Measurements from ENCODE around the gene BLVRB.
"Not testable (repeated sequence)": the region's sequence is repeated elsewhere in the genome, so short reads cannot be mapped to it uniquely, and the experiment has no call there.

Gene BLVRB

DNA sequence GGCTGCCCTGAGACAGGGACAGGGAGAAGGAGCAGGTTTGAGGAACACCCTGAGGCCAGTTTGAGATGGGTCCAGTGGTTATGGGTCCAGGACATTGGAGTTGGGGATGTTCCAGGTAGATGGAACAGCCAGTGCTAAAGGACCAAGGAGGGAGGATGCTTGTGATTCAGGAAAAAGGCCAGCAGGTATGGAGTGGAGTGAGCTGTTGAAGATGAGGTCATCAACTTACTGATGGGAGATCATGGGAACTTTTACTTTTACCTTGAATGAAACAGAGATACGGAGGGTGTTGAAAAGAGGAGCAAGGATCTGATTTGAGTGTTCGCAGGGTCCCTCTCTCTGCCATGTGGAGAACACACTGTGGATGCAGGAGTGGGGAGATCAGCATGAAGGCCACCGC lies 26.7 kb upstream of the BLVRB start:
- no peaks in the 10 kb centered on the region for H4K20me1 ChIP-seq (ENCODE audit: insufficient read depth, low read length)
- H3K9ac ChIP-seq (ENCODE audit: low read length): no peak overlapping the region
- H3K27ac ChIP-seq (ENCODE audit: low read length): no peak overlapping the region
- no peak overlapping the region for H3K4me2 ChIP-seq (ENCODE audit: low read length)
- H3K4me1 ChIP-seq (ENCODE audit: low read length): no peaks in the 10 kb centered on the region
- TF ChIP-seq EZH2phosphoT487 (IDR thresholded peaks at IDR 0.05; ENCODE audit: low read depth) (no peak), CTCF (IDR thresholded peaks at IDR 0.05; ENCODE audit: low read depth, low read length) (no peak)
- H2AFZ ChIP-seq (ENCODE audit: low read depth, low read length): no peak overlapping the region
- no peaks in the 10 kb centered on the region for H3K79me2 ChIP-seq (ENCODE audit: low read length)
- peaks cover 11% of the 10 kb centered on the region for H3K27me3 ChIP-seq (ENCODE audit: low read depth, low read length)
- H3K4me3 ChIP-seq (ENCODE audit: low read length): no peak overlapping the region
- no peaks in the 10 kb centered on the region for H3K9me3 ChIP-seq (ENCODE audit: insufficient read depth, low read length)
- no peaks in the 10 kb centered on the region for H3K36me3 ChIP-seq (replicated peaks; ENCODE audit: low read depth, low read length)

- Histone ChIP-seq H3K27ac (ENCODE audit: low read length) (no peak overlapping the region), H3K4me2 (ENCODE audit: low read length) (no peak overlapping the region)
Observed at GRCh38 chr19:40489882-40490230, 24.3 kb upstream of the BLVRB start.

DNA sequence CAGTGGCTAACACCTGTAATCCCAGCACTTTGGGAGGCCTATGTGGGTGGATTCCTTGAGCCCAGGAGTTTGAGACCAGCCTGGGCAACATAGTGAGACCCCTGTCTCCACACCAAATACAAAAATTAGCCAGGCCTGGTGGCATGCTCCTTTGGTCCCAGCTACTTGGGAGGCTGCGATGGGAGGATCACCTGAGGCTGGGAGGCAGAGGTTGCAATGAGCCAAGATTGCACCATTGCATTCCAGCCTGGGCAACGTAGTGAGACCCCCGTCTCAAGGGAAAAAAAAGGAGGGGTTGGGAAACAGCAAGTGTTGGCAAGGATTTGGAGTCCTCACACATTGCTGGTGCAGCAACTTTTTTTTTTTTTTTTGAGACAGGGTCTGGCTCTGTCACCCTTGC lies 20.5 kb upstream of the BLVRB start:
- no peak overlapping the region for H3K27ac ChIP-seq (ENCODE audit: low read length)
- no peaks in the 10 kb centered on the region for H3K9me3 ChIP-seq (ENCODE audit: insufficient read depth, low read length)
- no peaks in the 10 kb centered on the region for H3K36me3 ChIP-seq (replicated peaks; ENCODE audit: low read depth, low read length)
- TF ChIP-seq CTCF (IDR thresholded peaks at IDR 0.05; ENCODE audit: low read depth, low read length): no peak
- TF ChIP-seq EZH2phosphoT487 (IDR thresholded peaks at IDR 0.05; ENCODE audit: low read depth): no peak
- H2AFZ ChIP-seq (ENCODE audit: low read depth, low read length): no peak overlapping the region
- no peaks in the 10 kb centered on the region for H4K20me1 ChIP-seq (ENCODE audit: insufficient read depth, low read length)
- H3K9ac ChIP-seq (ENCODE audit: low read length): no peak overlapping the region
- no peak overlapping the region for H3K4me2 ChIP-seq (ENCODE audit: low read length)
- no peaks in the 10 kb centered on the region for H3K79me2 ChIP-seq (ENCODE audit: low read length)
- H3K4me3 ChIP-seq (ENCODE audit: low read length): no peak overlapping the region
- peaks cover 11% of the 10 kb centered on the region for H3K27me3 ChIP-seq (ENCODE audit: low read depth, low read length)
- H3K4me1 ChIP-seq (ENCODE audit: low read length): no peaks in the 10 kb centered on the region

More at GRCh38 chr19:40489882-40490230, 24.3 kb upstream of the BLVRB start:
- no peak overlapping the region for H2AFZ ChIP-seq (ENCODE audit: low read depth, low read length)
- H3K9ac ChIP-seq (ENCODE audit: low read length): no peak overlapping the region
- H3K79me2 ChIP-seq (ENCODE audit: low read length): no peaks in the 10 kb centered on the region
- no peaks in the 10 kb centered on the region for H3K4me1 ChIP-seq (ENCODE audit: low read length)
- TF ChIP-seq CTCF (IDR thresholded peaks at IDR 0.05; ENCODE audit: low read depth, low read length): no peak
- no peak for TF ChIP-seq EZH2phosphoT487 (IDR thresholded peaks at IDR 0.05; ENCODE audit: low read depth)
- peaks cover 10% of the 10 kb centered on the region for H3K27me3 ChIP-seq (ENCODE audit: low read depth, low read length)
- no peaks in the 10 kb centered on the region for H4K20me1 ChIP-seq (ENCODE audit: insufficient read depth, low read length)
- H3K4me3 ChIP-seq (ENCODE audit: low read length): no peak overlapping the region
- no peaks in the 10 kb centered on the region for H3K36me3 ChIP-seq (replicated peaks; ENCODE audit: low read depth, low read length)
- H3K9me3 ChIP-seq (ENCODE audit: insufficient read depth, low read length): no peaks in the 10 kb centered on the region

DNA sequence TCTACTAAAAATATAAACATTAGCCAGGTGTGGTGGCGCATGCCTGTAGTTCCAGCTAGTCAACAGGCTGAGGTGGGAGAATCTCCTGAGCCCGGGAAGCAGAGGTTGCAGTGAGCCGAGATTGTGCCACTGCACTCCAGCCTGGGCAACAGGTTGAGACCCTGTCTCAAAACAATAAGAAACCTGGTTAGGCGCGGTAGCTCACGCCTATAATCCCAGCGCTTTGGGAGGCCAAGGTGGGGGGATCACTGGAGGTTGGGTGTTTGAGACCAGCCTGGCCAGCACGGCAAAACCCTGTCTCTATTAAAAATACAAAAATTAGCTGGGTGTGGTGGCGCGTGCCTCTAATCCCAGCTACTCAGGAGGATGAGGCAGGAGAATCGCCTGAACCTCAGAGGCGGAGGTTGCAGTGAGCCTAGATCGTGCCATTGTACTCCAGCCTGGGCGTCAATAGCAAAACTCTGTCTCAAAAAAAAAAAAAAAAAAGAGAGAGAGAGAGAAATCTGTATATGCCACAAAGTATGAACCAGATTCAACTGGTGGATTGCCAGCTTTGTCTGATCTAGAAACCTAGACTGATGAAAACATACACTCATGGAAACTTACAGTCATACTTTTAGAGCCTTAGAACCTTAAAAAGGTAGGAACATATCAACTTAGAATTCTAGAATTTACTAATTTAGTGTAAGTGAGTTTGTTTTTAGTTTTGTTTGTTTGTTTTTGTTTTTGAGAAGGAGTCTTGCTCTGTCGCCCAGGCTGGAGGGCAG lies 10.5 kb upstream of the BLVRB start:
- H4K20me1 ChIP-seq (ENCODE audit: insufficient read depth, low read length); H3K9ac ChIP-seq (ENCODE audit: low read length); H3K27me3 ChIP-seq (ENCODE audit: low read depth, low read length); H2AFZ ChIP-seq (ENCODE audit: low read depth, low read length); H3K4me2 ChIP-seq (ENCODE audit: low read length); H3K4me3 ChIP-seq (ENCODE audit: low read length); H3K9me3 ChIP-seq (ENCODE audit: insufficient read depth, low read length); H3K27ac ChIP-seq (ENCODE audit: low read length); H3K36me3 ChIP-seq (replicated peaks; ENCODE audit: low read depth, low read length); H3K79me2 ChIP-seq (ENCODE audit: low read length); H3K4me1 ChIP-seq (ENCODE audit: low read length): not testable (repeated sequence)
